WTC11 (cell line): ENCODE measurements around the gene FGFR4. TPM values are rescaled to one million over a fixed set of nuclear protein-coding genes. Genes with fewer than 3 reads are reported as not detected.

Experiments
- CBFB ChIP-seq: sonication (generic); formaldehyde crosslinking; IDR thresholded peaks from 2 replicates; pipeline ENCODE4 v1.8.1; 2022; ENCODE audit warnings: mild to moderate bottlenecking, low read depth, missing genetic modification reagents
- EMX1 ChIP-seq: fragments of 250-450 bp; sonication (Bioruptor Pico); IDR thresholded peaks from 2 replicates; pipeline ENCODE4 v1.8.0; 2021; ENCODE audit warnings: mild to moderate bottlenecking
- ESRRA ChIP-seq: sonication (generic); formaldehyde crosslinking; IDR thresholded peaks from 2 replicates; pipeline ENCODE4 v1.8.1; 2022; ENCODE audit warnings: mild to moderate bottlenecking, missing genetic modification reagents, borderline replicate concordance
- ETV6 ChIP-seq: sonication (generic); formaldehyde crosslinking; IDR thresholded peaks from 2 replicates; pipeline ENCODE4 v1.8.1; 2022; ENCODE audit warnings: mild to moderate bottlenecking, missing genetic modification reagents
- FOXP1 ChIP-seq: sonication (generic); formaldehyde crosslinking; IDR thresholded peaks from 2 replicates; pipeline ENCODE4 v1.8.0; 2022; ENCODE audit warnings: missing genetic modification reagents, mild to moderate bottlenecking, moderate library complexity, borderline replicate concordance
- JAZF1 ChIP-seq: fragments of 250-450 bp; sonication (Bioruptor Pico); IDR thresholded peaks from 2 replicates; pipeline ENCODE4 v1.9.0; 2021; ENCODE audit warnings: moderate library complexity, mild to moderate bottlenecking, inconsistent platforms
- MYBL2 ChIP-seq: sonication (generic); formaldehyde crosslinking; IDR thresholded peaks from 2 replicates; pipeline ENCODE4 v1.8.1; 2023; ENCODE audit warnings: mild to moderate bottlenecking, moderate library complexity, missing genetic modification reagents
- RELA ChIP-seq: sonication (generic); formaldehyde crosslinking; IDR thresholded peaks from 2 replicates; pipeline ENCODE4 v1.8.1; 2022; ENCODE audit warnings: missing genetic modification reagents, mild to moderate bottlenecking, borderline replicate concordance
- SP1 ChIP-seq: sonication (generic); formaldehyde crosslinking; conservative IDR thresholded peaks from 2 replicates; pipeline ENCODE4 v1.8.1; 2022; ENCODE audit warnings: missing genetic modification reagents
- TP53 ChIP-seq: sonication (generic); formaldehyde crosslinking; IDR thresholded peaks from 2 replicates; pipeline ENCODE4 v1.8.1; 2023; ENCODE audit warnings: mild to moderate bottlenecking, missing genetic modification reagents
- ZNF121 ChIP-seq: sonication (generic); formaldehyde crosslinking; IDR thresholded peaks from 2 replicates; pipeline ENCODE4 v1.8.0; 2023; ENCODE audit warnings: missing genetic modification reagents
- ZNF317 ChIP-seq: sonication (generic); formaldehyde crosslinking; IDR thresholded peaks from 2 replicates; pipeline ENCODE4 v1.8.1; 2023; ENCODE audit warnings: low read depth, mild to moderate bottlenecking, moderate library complexity, missing genetic modification reagents, borderline replicate concordance
- ZNF423 ChIP-seq: fragments of 250-450 bp; sonication (Bioruptor Pico); IDR thresholded peaks from 2 replicates; pipeline ENCODE4 v2.1.2; 2022; ENCODE audit warnings: mild to moderate bottlenecking, moderate library complexity
- ZNF671 ChIP-seq: fragments of 250-450 bp; sonication (Bioruptor Pico); IDR thresholded peaks from 2 replicates; pipeline ENCODE4 v1.8.0; 2021; ENCODE audit warnings: mild to moderate bottlenecking
- total RNA-seq: library from RNA; stranded (reverse); gene quantifications from 3 replicates; pipeline ENCODE4 v1.2.3, GENCODE V29; 2021
- TF ChIP-seq, protein P1 (sequence below): fragments of 200-600 bp; IDR thresholded peaks from 2 replicates; pipeline ENCODE4 v1.8.0; 2022; ENCODE audit warnings: antibody characterized with exemption
- TF ChIP-seq, protein P2 (sequence below): sonication (generic); formaldehyde crosslinking; IDR thresholded peaks from 2 replicates; pipeline ENCODE4 v1.8.1; 2023; ENCODE audit warnings: mild to moderate bottlenecking, moderate library complexity, missing genetic modification reagents
- TF ChIP-seq, protein P3 (sequence below): fragments of 250-450 bp; sonication (Bioruptor Pico); IDR thresholded peaks from 2 replicates; pipeline ENCODE4 v1.9.0; 2021; ENCODE audit warnings: moderate library complexity, mild to moderate bottlenecking, inconsistent platforms, borderline replicate concordance
- TF ChIP-seq, protein P4 (sequence below): fragments of 250-450 bp; sonication (Bioruptor Pico); IDR thresholded peaks from 2 replicates; pipeline ENCODE4 v1.8.0; 2021; ENCODE audit warnings: mild to moderate bottlenecking
- TF ChIP-seq, protein P5 (sequence below): sonication (generic); formaldehyde crosslinking; IDR thresholded peaks from 2 replicates; pipeline ENCODE4 v1.8.1; 2023; ENCODE audit warnings: mild to moderate bottlenecking, missing genetic modification reagents
- TF ChIP-seq, protein P6 (sequence below): sonication (generic); formaldehyde crosslinking; IDR thresholded peaks from 2 replicates; pipeline ENCODE4 v1.8.0; 2022; ENCODE audit warnings: mild to moderate bottlenecking, missing genetic modification reagents
- TF ChIP-seq, protein P7 (sequence below): sonication (generic); formaldehyde crosslinking; IDR thresholded peaks from 2 replicates; pipeline ENCODE4 v1.8.1; 2022; ENCODE audit warnings: low read depth, mild to moderate bottlenecking, moderate library complexity, missing genetic modification reagents, borderline replicate concordance

Gene FGFR4
- total RNA-seq, 1 experiment from 2014 or later = 108 TPM

DNA sequence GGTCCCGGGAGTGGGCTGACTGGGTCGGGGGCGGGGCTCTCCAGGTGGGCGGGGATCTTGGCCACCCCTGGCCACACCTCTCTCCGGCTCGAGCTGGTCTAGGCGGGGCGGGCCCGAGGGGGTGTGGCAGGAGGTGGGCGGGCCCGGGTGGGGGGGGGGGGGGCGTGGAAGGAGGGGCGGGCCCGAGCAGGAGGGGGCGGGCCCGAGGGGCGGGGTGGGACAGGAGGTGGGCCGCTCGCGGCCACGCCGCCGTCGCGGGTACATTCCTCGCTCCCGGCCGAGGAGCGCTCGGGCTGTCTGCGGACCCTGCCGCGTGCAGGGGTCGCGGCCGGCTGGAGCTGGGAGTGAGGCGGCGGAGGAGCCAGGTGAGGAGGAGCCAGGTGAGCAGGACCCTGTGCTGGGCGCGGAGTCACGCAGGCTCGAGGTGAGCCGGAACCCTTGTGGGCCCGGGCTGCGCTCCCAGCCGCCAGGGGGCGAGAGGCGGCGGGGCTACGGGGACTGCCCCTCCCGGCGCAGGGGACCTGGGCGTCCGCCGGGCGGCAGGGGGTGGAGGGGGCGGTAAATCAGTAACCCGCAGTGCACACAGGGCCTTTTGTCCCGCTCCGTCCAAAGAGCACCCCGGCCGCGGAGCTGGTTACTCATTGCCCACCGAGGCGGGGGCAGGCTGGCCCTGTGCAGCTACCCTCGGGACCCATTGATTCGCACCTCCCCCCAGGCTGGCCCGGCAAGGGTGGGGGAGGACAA is at the start of gene FGFR4 (continued):
- TF ChIP-seq, protein P1, sequence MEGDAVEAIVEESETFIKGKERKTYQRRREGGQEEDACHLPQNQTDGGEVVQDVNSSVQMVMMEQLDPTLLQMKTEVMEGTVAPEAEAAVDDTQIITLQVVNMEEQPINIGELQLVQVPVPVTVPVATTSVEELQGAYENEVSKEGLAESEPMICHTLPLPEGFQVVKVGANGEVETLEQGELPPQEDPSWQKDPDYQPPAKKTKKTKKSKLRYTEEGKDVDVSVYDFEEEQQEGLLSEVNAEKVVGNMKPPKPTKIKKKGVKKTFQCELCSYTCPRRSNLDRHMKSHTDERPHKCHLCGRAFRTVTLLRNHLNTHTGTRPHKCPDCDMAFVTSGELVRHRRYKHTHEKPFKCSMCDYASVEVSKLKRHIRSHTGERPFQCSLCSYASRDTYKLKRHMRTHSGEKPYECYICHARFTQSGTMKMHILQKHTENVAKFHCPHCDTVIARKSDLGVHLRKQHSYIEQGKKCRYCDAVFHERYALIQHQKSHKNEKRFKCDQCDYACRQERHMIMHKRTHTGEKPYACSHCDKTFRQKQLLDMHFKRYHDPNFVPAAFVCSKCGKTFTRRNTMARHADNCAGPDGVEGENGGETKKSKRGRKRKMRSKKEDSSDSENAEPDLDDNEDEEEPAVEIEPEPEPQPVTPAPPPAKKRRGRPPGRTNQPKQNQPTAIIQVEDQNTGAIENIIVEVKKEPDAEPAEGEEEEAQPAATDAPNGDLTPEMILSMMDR = peak; percentile 68; the same call in 1 of the 2 replicates
- TF ChIP-seq EMX1 (CRISPR knock-in tag) = no peak
- peak; percentile 13; the same call in 1 of the 2 replicates for TF ChIP-seq ESRRA
- TF ChIP-seq ZNF317 (CRISPR knock-in tag) = no peak
- no peak for TF ChIP-seq ZNF423 (CRISPR knock-in tag)
- TF ChIP-seq, protein P2, sequence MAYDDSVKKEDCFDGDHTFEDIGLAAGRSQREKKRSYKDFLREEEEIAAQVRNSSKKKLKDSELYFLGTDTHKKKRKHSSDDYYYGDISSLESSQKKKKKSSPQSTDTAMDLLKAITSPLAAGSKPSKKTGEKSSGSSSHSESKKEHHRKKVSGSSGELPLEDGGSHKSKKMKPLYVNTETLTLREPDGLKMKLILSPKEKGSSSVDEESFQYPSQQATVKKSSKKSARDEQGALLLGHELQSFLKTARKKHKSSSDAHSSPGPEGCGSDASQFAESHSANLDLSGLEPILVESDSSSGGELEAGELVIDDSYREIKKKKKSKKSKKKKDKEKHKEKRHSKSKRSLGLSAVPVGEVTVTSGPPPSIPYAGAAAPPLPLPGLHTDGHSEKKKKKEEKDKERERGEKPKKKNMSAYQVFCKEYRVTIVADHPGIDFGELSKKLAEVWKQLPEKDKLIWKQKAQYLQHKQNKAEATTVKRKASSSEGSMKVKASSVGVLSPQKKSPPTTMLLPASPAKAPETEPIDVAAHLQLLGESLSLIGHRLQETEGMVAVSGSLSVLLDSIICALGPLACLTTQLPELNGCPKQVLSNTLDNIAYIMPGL = peak; percentile 83
- TF ChIP-seq MYBL2 (CRISPR knock-in tag) = peak; percentile 43; the same call in 1 of the 2 replicates
- TF ChIP-seq, protein P3, sequence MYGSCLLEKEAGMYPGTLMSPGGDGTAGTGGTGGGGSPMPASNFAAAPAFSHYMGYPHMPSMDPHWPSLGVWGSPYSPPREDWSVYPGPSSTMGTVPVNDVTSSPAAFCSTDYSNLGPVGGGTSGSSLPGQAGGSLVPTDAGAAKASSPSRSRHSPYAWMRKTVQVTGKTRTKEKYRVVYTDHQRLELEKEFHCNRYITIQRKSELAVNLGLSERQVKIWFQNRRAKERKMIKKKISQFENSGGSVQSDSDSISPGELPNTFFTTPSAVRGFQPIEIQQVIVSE = no peak
- TF ChIP-seq, protein P4, sequence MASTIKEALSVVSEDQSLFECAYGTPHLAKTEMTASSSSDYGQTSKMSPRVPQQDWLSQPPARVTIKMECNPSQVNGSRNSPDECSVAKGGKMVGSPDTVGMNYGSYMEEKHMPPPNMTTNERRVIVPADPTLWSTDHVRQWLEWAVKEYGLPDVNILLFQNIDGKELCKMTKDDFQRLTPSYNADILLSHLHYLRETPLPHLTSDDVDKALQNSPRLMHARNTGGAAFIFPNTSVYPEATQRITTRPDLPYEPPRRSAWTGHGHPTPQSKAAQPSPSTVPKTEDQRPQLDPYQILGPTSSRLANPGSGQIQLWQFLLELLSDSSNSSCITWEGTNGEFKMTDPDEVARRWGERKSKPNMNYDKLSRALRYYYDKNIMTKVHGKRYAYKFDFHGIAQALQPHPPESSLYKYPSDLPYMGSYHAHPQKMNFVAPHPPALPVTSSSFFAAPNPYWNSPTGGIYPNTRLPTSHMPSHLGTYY (CRISPR knock-in tag) = 0 out of 2 replicates have a peak, but pooled peaks have one; percentile 68
- TF ChIP-seq FOXP1 = peak; percentile 20; the same call in 1 of the 2 replicates
- peak; percentile 83 for TF ChIP-seq SP1 (CRISPR knock-in tag)
- no peak for TF ChIP-seq ZNF121 (CRISPR knock-in tag)
- TF ChIP-seq JAZF1 (CRISPR knock-in tag) = no peak
- TF ChIP-seq, protein P5, sequence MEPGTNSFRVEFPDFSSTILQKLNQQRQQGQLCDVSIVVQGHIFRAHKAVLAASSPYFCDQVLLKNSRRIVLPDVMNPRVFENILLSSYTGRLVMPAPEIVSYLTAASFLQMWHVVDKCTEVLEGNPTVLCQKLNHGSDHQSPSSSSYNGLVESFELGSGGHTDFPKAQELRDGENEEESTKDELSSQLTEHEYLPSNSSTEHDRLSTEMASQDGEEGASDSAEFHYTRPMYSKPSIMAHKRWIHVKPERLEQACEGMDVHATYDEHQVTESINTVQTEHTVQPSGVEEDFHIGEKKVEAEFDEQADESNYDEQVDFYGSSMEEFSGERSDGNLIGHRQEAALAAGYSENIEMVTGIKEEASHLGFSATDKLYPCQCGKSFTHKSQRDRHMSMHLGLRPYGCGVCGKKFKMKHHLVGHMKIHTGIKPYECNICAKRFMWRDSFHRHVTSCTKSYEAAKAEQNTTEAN = peak; percentile 52; the same call in 1 of the 2 replicates
- no peak for TF ChIP-seq ZNF671 (CRISPR knock-in tag)
- peak; percentile 14; the same call in 1 of the 2 replicates for TF ChIP-seq ETV6
- TF ChIP-seq, protein P6, sequence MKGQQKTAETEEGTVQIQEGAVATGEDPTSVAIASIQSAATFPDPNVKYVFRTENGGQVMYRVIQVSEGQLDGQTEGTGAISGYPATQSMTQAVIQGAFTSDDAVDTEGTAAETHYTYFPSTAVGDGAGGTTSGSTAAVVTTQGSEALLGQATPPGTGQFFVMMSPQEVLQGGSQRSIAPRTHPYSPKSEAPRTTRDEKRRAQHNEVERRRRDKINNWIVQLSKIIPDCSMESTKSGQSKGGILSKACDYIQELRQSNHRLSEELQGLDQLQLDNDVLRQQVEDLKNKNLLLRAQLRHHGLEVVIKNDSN (CRISPR knock-in tag) = peak; percentile 9; the same call in 1 of the 2 replicates
- TF ChIP-seq, protein P7, sequence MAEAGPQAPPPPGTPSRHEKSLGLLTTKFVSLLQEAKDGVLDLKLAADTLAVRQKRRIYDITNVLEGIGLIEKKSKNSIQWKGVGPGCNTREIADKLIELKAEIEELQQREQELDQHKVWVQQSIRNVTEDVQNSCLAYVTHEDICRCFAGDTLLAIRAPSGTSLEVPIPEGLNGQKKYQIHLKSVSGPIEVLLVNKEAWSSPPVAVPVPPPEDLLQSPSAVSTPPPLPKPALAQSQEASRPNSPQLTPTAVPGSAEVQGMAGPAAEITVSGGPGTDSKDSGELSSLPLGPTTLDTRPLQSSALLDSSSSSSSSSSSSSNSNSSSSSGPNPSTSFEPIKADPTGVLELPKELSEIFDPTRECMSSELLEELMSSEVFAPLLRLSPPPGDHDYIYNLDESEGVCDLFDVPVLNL = no peak
- TF ChIP-seq RELA = no peak
- TF ChIP-seq TP53 = peak; percentile 75; the same call in 1 of the 2 replicates
- TF ChIP-seq CBFB = no peak
